GM23248 (cell line): ENCODE measurements around the gene FAM174C.
A peak's percentile ranks its signal among the peaks of the same experiment; 100 is the strongest.

Source experiments
- EZH2 ChIP-seq: fragments of 200-600 bp; sonication (generic); IDR thresholded peaks from 2 replicates; pipeline ENCODE4 v1.6.1; 2018; ENCODE audit warnings: antibody characterized with exemption, mild to moderate bottlenecking; ENCODE audit not compliant: insufficient read depth, poor library complexity, severe bottlenecking
- EZH2phosphoT487 ChIP-seq: fragments of 200-600 bp; sonication (generic); IDR thresholded peaks from 2 replicates; pipeline ENCODE4 v1.6.1; 2018; ENCODE audit warnings: antibody characterized with exemption, moderate library complexity, mild to moderate bottlenecking, low read depth; ENCODE audit not compliant: insufficient read depth

GRCh38 chr19:1284979-1285736 lies 9.8 kb downstream of the FAM174C start:
- peak; percentile 87 for TF ChIP-seq EZH2
- no peak for TF ChIP-seq EZH2phosphoT487
